Testis (tissue), 2 donors: ENCODE measurements around the gene USP35.

ENCODE experiments used
- CTCF ChIP-seq, 3 experiments: fragments of 450-650 bp in 2 of 3; fragments of 200-600 bp in 1 of 3; sonication (generic) in 1 of 3; IDR thresholded peaks; one replicate each; pipeline ENCODE4 v1.5.1; 2016 to 2019; ENCODE audit warnings: antibody characterized with exemption in 3 of 3, mild to moderate bottlenecking in 2 of 3, moderate library complexity in 1 of 3
- POLR2A ChIP-seq: fragments of 450-650 bp; IDR thresholded peaks from one replicate; pipeline ENCODE4 v1.6.1; 2017; ENCODE audit warnings: antibody characterized with exemption, mild to moderate bottlenecking, moderate library complexity

- no peak for TF ChIP-seq POLR2A
- TF ChIP-seq CTCF (IDR thresholded peaks at IDR 0.05), result no peak
Measured at GRCh38 chr11:78177216-78177615, 11.5 kb upstream of the USP35 start.
